ENCODE results near the gene SRXN1.

SRXN1 gene

DNA sequence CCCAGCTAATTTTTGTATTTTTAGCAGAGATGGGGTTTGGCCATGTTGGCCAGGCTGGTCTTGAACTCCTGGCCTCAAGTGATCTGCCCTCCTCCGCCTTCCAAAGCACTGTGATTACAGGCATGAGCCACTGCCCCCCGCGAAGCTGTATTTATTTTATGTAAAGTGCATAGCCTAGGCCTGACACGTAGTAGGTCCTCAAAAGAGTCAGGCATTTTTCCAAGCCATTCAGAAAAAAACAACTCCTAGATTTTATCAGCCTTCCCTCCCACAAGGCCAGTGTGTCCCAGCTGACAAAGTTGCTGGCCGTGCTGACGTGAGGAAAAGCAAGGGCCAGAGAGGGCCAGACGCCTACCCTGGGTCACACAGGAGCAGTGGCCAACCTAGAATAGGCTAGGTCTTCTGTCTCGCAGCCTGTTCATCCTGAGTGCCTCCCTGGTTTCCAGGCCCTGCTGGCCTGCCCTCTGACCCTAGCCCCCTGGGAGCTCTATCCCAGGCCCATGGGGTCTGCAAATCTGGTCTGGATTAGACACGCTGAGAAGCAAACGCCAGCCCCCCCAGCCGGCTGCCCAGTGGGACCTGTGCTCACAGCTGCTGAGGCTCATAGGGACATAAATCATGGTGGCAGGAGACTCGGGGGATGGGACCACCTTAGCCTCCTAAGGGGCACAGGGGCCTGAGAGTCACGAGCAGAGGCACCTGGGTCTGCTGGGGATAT lies 54.7 kb downstream of the SRXN1 start:
- TF ChIP-seq CTCF (IDR thresholded peaks at IDR 0.05; ENCODE audit: extremely low read depth, missing control alignments): no peak
- DNase-seq (ENCODE audit: low spot score): no peak

DNA sequence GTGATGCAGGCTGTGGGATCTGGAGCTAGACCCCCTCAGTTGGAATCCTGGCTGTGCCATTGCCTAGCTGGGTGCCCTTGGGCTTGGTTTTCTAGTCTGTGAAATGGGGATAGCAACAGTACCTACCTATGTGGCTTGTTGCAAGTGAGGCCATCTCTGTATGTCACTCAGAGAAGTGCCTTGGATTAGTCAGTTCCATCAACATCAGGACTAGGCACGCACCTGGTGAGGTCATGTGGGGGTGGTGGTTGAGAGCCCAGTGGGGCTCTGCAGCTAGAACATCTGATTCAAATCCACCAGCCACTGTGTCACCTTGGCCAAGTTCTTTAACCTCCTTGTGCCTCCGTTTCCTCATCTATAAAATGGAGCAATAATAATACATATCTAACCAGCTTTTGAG lies 55.4 kb downstream of the SRXN1 start:
- DNase-seq (ENCODE audit: low spot score): no peak
- no peak for TF ChIP-seq CTCF (IDR thresholded peaks at IDR 0.05; ENCODE audit: extremely low read depth, missing control alignments)
